Germinal center (tissue), 1 donor: ENCODE measurements around the gene RBKS.
"Not testable (repeated sequence)": the region's sequence is repeated elsewhere in the genome, so short reads cannot be mapped to it uniquely, and the experiment has no call there.

ENCODE experiments used
- DNase-seq: peaks from one replicate; pipeline ENCODE4 v3.0.0; 2012; ENCODE audit warnings: mixed read lengths, low spot score

Gene RBKS

DNA sequence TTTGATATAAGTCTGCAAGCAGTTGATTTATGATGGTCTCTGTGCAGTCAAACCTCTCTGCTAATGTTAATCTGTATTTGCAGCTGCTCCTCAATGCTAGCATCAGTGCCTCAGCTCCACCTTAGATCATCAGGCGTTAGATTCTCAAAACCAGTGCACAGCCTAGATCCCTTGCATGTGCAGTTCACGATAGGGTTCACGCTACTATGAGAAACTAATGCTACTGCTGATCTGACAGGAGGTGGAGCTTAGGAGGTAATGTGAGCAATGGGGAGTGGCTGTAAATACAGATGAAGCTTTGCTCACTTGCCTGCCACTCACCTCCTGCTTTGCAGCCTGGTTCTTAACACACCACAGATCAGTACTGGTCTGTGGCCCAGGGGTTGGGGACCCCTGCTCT is 18.4 kb downstream of the RBKS start:
- no peak for DNase-seq

- DNase-seq: no peak
Observed at GRCh38 chr2:27870724-27871123, 19.5 kb downstream of the RBKS start.

- no peak for DNase-seq
Observed at GRCh38 chr2:27869763-27870162, 20.4 kb downstream of the RBKS start.

DNA sequence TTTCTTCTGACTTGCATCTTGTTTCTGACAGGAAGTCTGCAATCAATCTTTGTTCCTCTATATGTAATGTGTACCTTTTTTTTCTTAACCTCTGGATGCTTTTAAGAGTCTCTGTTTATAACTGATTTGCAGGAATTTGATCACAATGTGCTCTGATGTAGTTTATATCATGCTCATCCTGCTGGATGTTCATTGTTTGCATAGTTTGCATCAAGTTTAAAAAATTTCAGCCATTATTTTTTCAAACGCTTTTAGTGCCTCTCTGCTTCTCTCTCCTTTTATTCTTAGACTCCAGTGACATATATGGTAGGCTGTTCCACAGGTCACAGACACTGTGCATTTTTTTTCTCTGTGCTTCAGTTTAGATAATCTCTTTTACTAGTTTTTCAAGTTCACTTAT is 23.9 kb downstream of the RBKS start:
- no peak for DNase-seq

- not testable (repeated sequence) for DNase-seq
Observed at GRCh38 chr2:27863955-27864354, 26.2 kb downstream of the RBKS start.

DNA sequence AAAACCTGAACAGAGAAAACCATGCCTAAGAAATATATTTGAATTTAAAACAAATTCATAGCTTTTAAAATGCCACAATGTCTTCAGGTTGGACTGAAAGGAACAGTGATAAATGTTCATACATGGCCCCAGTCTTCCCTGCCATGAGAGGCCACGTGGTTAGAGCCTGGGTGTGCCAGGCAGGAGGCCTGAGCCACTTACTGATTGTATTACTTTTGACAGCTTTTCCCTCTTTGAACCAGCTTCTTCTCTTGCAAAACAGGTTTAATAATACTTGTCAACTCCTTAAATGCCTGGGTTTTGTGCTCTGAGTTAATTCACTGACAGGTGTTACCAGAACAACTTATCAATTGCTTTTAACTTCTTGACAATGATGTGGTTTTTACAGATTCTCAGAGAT is 27.0 kb downstream of the RBKS start:
- no peak for DNase-seq

GRCh38 chr2:27860111-27860510 is 30.1 kb downstream of the RBKS start:
- DNase-seq: no peak

DNA sequence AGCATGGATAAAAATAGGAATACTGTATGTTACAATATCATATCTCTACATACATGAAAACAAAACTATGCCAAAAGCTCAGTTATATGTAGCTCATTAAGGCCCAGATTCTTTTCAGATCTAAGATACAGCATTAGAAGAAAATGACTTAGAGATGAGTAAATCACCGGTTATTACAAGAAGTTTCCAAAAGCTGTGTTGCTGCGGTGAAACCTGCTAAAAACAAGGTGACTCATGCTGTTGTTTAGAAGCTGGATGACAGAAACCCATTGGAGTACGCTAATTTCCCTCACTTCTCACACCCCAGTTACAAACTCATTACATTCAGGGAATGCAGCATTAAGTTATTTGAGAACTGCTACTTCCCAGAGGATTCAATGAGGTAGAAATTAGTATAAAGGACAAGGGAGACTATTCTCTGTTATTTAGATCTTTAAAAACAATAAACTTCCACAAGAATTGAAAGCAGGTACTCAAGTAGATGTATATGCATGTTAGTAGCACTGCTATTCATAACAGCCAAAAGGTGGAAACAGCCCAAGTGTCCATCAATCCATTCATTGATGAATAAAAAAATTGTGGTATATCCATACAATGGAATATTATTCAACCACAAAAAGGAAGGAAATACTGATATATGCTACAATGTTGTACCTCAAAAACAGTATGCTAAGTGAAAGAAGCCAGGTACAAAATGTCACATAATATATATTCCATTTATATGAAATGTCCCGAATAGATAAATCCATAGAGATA is 32.6 kb downstream of the RBKS start:
- no peak for DNase-seq

DNA sequence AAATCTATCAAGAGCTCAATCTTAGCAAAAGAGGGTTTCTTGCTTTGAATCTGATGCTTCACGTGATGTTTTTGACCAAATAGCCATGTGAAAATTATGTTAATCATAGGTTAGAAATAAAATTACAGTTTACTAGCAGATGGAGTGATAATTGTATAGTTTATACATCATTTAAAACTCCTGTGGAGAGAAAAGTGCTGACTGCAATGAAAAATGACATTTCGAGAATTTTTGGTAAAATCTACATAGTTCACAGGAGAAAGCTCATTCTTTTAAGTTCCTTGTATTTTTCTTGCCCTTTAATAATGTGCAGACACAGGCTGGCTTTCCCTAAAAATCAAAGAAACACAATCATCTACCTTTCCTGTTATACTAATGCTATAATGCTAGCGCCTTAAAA is 33.2 kb downstream of the RBKS start:
- no peak for DNase-seq

DNA sequence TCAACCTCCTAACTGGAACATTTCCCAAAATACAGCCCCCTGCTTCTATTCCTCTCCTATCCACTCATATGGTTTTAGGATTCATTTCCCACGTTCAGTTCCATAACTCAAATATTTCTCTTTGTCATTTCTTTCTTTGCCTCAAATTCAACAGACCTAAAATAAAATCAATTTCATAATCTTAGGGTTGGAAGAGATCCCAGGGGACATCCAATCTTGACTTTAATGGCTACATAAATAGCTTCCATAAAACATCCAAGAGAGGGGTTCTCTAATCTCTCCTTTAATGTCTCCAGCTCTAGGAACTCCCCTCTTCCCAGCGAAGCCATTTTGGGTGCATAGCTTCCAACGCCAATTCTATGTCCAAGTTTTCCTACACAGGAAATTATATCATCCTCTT is 33.8 kb downstream of the RBKS start:
- DNase-seq: no peak

DNA sequence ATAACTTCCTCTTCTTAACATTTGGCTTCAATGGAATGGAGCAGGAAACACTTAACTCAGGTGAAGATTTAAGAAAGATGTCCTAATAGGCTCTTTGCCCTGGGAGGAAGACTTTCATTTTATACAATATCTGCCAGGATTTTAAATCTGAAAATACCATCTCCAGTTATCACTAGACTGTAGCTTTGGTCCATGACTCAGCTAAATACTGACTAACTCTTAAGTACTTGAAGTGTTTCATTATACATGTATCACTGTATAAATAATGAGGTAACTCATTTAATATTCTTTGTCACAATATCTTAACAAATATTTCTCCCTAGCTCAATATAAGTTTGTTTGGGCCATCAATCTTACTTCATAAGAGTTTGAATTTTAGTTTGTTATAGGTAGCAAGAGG is 34.7 kb downstream of the RBKS start:
- no peak for DNase-seq

DNA sequence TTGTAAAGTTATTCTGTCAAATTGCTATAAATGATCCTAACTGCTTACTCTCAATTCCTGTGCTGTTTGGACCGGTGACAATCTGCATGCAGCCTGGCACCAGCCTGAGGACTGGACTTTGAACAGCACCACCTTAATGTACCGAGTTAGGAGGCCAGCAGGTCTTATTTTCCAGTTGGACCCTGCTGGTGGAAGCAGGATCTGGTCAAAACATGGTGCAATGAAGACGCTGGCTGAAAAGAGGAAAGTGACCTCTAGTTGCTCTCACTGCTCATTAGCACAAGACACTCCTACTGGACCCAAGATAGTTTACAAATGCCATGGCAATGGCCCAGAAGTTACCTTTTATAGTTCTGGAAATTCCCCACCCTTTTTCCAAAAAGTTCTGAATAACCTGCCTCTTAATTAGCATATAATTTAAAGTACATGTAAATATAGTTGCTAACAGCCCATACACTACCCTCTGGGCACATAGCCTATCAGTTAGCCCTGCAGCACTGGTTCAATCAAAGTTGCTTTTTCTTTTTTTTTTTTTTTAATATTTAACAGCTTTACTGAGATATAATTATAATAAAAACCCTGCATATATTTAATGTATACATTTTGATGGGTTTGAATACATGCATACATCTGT is 35.8 kb downstream of the RBKS start:
- no peak for DNase-seq

GRCh38 chr2:27852691-27853090 is 37.5 kb downstream of the RBKS start:
- DNase-seq: no peak

- no peak for DNase-seq
Observed at GRCh38 chr2:27849558-27850205, 40.5 kb downstream of the RBKS start.

DNA sequence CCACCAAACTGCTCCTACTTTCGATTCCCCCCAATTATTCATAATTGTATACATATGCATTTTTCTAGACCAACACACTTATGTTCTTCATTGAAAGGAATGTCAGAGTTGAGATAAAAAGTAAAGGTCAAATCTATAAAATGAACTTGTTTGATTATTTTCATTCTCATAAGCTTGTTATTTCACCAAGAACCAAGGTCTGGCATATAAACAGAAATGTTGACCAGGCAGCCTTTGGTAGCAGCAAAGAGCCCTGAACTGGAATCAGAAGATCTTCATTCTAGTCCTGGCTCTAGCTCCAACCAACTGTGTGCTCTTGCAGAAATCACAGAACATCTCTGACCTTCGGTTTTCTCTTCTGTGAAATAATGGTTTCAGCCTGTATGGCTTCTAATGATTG is 42.9 kb downstream of the RBKS start:
- no peak for DNase-seq

DNA sequence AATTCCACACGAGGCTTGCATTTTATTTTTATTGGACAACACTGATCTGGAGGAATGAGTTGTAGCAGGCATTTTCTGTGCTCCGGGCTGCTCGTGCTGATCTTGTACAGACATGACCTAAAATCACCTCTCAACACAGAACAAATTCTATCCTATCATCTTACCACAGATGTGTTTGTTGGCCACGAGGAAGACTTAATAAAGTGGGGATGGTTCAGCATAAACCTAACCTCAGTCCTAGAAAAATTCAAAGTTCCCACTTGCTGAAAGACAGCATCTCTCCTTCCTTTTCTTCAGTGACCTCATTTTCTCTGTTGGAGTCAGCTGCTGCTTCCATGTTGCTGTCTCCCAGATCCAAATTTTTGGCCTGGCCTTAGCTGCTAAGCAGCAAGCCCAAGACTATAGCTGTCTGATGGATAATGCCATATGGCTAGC is 45.3 kb downstream of the RBKS start:
- no peak for DNase-seq

GRCh38 chr2:27843992-27844391 is 46.2 kb downstream of the RBKS start:
- DNase-seq: no peak

GRCh38 chr2:27842894-27843293 is 47.3 kb downstream of the RBKS start:
- no peak for DNase-seq

DNA sequence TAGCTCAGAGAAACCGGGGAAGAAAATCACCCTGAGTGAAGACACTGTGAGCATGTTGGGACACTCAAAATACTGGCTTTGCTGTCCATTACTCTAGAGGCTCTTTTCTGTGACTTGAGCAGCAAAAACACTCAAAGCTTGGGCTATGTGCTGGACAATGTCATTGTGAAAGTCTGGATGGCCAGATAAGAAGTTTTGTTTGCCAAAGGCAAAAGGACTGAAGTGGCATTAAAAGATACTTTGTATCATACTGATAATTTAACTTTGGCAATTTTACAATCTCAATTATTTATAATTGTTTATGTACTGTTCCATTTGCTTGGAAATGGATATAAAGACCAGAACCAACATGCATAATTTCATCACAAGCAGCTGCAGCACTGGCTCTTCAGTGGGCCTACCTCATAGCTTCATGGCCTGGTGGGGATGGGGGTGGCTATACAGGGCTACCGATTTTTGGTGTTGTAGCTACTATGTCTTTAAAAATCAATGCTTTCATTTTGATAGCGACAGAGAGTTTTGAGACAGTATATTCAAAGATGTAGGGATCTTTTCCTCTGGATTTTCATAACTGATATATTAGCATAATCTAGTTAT is 51.1 kb downstream of the RBKS start:
- no peak for DNase-seq

GRCh38 chr2:27838502-27838901 is 51.7 kb downstream of the RBKS start:
- no peak for DNase-seq

DNA sequence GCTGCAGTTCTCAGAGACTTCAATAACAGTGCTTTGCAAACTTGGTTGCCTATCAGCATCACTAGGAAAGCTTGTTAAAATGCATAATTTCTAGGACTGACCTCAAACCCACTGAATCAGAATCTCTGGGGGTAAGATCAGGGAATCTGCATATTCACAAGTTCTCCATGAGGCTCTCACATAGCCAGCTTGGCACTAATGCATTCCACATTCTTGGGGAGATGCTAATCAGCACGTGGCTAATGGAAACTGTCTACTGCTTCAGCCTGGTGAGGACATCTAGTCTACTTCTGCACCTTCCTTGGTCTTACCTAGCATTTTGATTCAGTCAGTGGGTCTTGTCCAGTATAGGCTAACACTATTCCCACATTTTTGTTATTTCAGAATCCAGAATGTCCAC is 56.3 kb downstream of the RBKS start:
- DNase-seq: no peak

DNA sequence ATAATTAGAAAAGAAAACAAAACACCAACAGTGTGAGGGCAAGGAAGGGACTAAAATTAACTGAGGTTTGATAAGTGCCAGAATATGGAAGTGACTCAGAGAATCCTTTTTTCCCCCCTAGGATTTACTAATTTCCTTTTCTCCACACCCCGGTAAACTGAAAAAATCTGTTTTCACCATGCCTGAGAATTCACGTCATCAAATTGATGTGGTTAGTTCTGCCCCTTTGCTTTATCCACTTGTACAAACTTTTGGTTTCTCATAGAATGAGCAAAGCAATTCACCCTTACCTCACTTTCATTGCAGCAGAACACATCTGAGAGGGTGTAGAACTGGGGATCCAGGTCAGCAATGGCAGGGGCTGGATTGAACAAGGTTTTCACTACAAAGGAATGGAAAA is 57.8 kb downstream of the RBKS start:
- no peak for DNase-seq
